NCI-H1436 (cell line): Measurements from ENCODE around the gene ANKRD53.
A peak's percentile ranks its signal among the peaks of the same experiment; 100 is the strongest.

Experiments
- DNase-seq: peaks from one replicate; lab custom pipeline; 2025; lab: John Stamatoyannopoulos, UW

ANKRD53 gene

GRCh38 chr2:70967189-70967588 lies 11.2 kb upstream of the ANKRD53 start:
- DNase-seq = no peak

DNA sequence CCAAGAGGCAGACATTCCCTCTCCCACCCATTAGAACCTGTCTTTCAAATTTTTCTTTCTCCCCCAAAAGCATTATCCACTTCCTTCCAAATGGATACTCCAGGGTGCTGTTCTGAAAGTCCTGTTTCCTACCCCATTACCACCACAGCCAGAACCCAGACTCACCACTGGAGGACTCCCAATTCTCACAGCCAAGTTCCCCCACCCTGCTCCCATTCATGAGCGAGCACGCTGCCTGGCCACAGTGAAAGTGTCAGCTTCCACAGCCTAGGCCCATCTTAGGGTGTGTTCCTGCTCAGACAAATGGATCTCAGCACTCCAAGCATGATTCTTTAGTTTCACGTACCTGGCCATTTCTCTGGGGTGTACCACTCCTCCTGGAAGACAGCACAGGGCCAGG lies 3.8 kb upstream of the ANKRD53 start:
- no peak for DNase-seq

GRCh38 chr2:70975237-70975636 lies 3.2 kb upstream of the ANKRD53 start:
- DNase-seq = no peak

- peak; percentile 53 for DNase-seq
Measured at GRCh38 chr2:70977605-70978205, 725 bp upstream of the ANKRD53 start.

GRCh38 chr2:70979180-70979488 lies 704 bp downstream of the ANKRD53 start:
- no peak for DNase-seq

- DNase-seq = no peak
Measured at GRCh38 chr2:70979626-70980025, 1.2 kb downstream of the ANKRD53 start.

- DNase-seq = no peak
Measured at GRCh38 chr2:70981421-70981820, 3.0 kb downstream of the ANKRD53 start.

DNA sequence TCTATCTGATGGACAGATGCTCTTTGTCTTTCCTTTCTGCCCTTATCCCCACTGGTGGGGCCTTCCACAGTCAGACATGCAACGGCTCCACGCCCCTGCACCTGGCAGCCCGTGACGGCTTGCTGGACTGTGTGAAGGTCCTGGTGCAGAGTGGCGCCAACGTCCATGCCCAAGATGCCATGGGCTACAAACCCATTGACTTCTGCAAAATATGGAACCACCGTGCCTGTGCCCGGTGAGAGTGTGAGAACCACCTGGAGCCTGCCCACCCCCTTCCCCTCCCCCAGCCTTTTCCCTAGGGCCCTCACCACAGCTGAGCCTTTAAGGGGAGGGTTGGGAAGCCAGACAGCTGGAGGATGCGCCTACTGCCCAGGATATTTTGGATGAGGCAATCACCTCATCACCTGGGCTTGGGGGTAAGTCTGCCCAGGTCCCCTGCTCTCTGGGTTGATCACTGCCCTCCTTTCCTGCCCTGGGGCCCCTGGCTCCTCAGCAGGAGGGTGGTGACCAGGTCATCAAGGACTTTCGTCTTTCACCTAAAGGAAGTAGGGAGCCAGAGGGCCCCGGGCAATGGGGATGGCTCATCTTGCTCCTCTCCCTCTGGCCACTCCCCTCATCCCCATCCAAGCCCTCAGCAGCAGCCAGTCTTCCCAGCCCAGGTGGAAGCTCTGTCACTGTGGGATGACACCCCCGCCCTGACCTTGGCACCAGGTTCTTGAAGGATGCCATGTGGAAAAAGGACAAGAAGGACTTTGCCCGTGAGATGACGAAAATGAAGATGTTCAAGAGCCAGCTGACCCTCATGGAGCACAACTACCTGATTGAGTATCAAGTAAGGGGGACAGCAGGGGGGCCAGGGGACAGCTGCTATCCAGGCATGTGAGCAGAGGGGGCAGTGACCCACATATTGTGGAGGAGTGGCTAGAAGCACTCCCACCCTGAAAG lies 3.7 kb downstream of the ANKRD53 start:
- DNase-seq = no peak

DNA sequence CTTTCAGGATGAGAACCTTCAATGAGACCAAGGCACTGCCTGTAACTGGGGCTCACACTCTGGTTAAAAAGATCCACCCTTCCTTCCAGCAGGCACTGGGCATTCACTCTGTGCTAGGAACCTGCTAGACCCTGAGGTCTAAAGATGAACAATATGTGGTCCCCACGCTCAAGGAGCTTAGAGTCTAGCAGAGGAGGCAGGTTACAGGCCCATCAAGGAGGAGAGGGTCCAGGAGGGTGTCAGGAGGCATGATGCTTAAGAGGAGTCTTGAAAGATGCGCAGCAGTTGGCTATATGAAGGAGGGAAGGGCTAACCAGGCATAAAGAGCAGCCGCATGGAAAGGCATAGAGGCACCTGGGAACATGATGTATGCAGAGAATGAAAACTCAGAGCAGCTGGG lies 4.5 kb downstream of the ANKRD53 start:
- DNase-seq = no peak

GRCh38 chr2:70983506-70984227 lies 5.2 kb downstream of the ANKRD53 start:
- no peak for DNase-seq

DNA sequence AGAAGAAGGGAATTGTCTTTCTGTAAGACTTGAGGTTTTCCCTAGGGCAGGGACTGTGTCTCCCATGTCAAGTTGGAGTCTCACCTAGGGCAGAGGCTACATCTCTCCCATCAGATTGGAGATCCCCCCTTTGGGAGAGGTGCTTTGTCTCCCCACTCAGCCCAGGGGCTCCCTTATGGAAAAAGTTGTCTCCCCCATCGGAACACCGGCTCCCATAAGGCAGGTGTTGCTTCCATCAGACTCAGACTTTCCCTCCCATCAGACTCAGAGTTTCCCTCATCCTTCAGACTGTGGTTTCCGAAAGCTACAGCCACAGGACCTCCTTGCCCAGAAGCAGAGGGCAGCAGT lies 5.8 kb downstream of the ANKRD53 start:
- no peak for DNase-seq

DNA sequence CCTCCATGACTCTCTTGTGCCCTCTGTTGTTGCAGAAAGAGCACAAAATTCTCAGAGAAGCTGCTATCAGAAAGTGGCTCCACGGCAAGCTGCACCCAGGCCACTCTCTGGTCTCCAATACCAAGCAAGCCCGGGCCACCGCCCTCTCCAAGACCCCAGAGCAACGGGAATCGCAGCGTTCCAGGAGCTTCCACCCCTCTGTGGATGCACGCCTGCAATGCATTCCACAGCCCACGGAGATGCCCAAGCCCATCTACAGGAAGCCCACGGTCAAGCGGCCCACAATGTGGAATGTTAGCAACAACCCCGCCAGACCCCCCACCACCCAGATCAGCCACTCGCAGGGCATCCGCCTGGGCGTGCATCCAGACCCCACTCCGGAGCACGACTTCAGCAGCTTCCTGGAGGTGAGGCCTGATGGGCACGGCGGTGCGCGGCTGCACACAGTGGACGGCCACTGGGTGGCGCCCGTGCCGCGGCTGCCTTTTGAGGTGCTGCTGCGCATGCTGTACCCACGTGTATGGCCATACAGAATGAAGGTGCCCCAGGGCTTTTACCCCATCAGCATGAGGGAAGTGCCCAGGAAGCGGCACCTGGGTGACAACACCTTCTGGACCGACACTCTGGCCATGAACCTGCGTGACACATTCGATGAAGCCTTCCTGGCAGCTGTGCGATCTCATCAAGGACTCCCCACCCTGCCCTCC lies 6.3 kb downstream of the ANKRD53 start:
- DNase-seq = no peak

GRCh38 chr2:70985283-70985688 lies 6.9 kb downstream of the ANKRD53 start:
- DNase-seq = no peak

GRCh38 chr2:70985956-70986355 lies 7.5 kb downstream of the ANKRD53 start:
- no peak for DNase-seq

- no peak for DNase-seq
Measured at GRCh38 chr2:70986499-70987189, 8.2 kb downstream of the ANKRD53 start.

GRCh38 chr2:70987386-70987785 lies 9.0 kb downstream of the ANKRD53 start:
- DNase-seq = no peak

GRCh38 chr2:70988151-70988550 lies 9.7 kb downstream of the ANKRD53 start:
- no peak for DNase-seq

GRCh38 chr2:70988726-70989648 lies 10.6 kb downstream of the ANKRD53 start:
- DNase-seq = no peak

DNA sequence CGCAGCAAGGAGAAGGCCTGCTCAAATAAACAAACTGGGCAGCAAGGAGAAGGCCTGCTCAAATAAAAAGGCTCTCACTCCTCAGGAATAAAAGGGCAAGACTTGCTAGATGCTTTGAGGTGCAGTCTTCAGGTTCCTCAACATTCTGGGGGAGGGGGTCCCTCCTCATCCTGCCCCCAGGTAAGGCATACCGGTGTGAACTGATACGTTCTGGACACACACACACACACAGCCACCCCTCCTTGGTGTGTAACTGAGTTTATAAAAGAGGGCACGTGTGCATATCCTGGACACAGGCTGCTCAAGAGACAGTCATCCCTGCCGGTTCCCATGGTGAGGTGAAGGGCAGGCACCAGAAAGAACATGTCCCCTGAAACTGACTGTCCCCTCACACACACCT lies 11.8 kb downstream of the ANKRD53 start:
- DNase-seq = no peak

DNA sequence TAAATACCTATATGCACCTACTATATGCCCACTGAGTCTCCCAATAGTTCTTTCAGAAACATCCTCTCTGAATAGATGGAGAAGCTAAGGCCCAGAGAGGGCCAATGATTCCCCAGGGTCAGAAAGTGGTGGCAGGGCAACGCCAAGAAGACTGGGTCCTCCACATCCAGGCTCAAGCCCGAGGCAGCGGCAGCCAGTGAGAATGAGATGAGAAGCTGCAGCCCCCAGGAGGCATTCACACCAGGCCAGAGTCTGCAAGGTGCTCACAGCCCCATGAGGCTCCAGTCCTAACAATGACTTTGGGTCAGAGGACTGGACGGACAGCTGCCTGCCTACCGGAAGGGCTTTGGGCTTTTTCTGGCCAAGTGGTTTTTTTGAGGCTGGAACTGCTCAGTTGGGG lies 12.7 kb downstream of the ANKRD53 start:
- no peak for DNase-seq

DNA sequence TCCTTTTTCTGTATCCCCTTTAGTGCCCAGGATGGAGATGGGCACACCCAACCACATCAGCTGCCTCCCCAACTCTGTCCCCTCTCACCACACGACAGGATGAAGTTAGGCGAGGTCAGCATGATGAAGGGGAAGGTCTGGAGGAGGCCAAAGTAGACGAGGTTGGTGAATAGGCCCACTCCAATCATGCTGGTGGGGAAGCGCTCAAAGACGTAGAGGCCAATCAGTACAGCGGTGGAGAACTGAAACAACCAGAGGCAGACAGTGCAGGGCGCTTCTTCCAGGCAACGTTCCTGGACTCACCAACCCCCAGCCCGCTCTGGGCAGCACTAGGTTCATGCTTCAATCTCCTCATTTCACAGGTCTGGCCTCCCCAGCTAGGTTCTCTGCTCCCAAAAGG lies 13.3 kb downstream of the ANKRD53 start:
- no peak for DNase-seq
